HG02642 (cell line): ENCODE data around the gene HIBADH.

Experiments used
- ATAC-seq: cut with Tn5 transposase; IDR thresholded peaks from one replicate; pipeline ENCODE4 v1.9.1; 2021; ENCODE audit warnings: mild to moderate bottlenecking; ENCODE audit not compliant: unreplicated experiment, poor library complexity

Gene HIBADH

GRCh38 chr7:27555670-27556069, 107.0 kb downstream of the HIBADH start:
- no peak for ATAC-seq

GRCh38 chr7:27554826-27555225, 107.9 kb downstream of the HIBADH start:
- ATAC-seq, result no peak

- ATAC-seq, result no peak
Observed at GRCh38 chr7:27553273-27553672, 109.4 kb downstream of the HIBADH start.

- no peak for ATAC-seq
Observed at GRCh38 chr7:27551803-27552400, 110.8 kb downstream of the HIBADH start.

DNA sequence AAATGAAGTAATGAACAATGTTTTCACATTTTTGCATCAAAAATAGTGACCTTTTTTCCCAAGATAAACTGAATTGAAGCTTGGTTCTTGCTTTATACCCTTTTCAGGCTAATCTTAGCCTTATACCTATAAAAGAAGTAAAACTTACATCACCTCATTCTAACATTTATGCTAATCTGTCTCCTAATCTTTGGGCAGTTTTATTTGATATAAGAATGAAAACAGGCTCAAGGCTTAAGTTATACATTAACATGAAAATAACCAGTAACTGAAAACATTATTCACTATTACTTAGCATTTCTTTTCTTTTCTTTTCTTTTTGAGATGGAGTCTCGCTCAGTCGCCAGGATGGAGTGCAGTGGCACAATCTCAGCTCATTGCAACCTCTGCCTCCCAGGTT, 113.1 kb downstream of the HIBADH start:
- ATAC-seq, result no peak

GRCh38 chr7:27548304-27548703, 114.4 kb downstream of the HIBADH start:
- ATAC-seq, result no peak

DNA sequence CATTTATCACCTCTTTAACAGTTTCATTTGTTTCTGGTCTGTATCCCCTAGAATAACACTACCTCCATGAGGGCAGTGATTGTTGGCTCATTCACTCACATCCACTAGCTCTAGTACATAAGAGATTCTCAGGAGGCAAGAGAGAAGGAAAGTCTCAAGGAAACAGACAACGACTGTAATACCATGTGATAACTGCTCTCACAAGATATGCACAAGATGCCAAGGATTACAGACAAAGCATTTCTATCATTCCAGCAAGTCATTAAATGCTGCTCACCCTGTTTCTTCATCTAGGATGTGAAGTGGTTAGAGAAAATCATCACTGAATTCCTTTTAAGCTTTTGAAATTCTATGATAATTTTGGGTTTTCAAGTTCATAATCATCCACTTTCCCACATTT, 115.3 kb downstream of the HIBADH start:
- ATAC-seq, result no peak

- ATAC-seq, result no peak
Observed at GRCh38 chr7:27546610-27547009, 116.1 kb downstream of the HIBADH start.

DNA sequence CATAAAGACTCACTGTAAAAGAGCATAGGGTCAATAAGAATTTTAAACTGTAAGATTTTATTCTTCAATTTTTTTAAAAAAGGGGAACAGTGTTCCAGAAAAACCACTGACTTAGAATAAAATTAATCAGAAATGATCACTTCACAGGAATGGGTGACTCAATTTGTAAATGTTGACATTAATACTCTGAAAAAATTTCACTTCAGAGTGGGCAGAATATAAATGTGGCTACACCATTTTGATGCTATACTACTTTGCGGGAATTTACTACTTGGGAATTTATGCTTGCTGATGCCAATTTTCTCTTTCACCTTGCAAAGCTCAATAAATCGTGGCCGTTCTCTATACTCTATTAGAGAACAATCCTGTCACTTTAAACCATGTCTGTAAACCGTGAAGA, 126.9 kb downstream of the HIBADH start:
- no peak for ATAC-seq

DNA sequence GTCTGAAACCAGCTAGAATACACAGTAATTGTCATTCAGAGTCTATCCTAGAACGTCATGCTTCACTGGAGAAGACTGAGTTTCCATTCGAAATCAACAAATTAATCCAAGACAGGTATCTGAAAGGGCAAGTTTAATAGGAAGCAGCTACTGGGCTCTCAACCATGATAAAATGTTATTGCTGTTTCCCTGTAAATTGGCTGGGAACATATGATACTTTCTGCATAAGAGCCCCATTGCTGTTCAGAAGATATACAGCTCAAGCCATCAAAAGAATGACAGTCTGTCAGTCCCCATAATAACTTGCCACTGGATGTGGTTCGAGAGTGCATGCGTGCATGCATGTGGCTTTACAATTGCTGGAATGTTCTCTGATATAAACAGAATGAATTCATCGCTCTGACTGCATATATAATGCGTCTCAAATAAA, 129.0 kb downstream of the HIBADH start:
- no peak for ATAC-seq

DNA sequence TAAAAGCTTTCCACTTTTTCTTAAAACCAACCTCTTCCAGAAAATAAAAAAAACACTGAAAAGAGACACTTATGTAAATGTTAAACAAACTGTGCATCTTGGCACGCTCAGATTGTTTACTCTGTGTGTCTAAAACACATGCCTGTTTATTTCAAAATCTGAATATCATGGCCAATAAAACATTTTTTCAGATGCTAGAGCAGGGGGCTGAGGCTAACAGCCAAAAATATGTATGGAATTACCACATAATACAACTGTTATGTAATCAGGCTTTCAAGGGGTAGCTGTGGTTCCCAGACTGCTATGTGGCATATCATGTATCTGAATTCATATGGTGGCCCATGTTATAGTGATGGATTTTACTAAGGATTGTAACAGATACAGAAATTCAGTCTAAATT, 130.4 kb downstream of the HIBADH start:
- ATAC-seq, result no peak

GRCh38 chr7:27527348-27527714, 135.4 kb downstream of the HIBADH start:
- ATAC-seq, result no peak

DNA sequence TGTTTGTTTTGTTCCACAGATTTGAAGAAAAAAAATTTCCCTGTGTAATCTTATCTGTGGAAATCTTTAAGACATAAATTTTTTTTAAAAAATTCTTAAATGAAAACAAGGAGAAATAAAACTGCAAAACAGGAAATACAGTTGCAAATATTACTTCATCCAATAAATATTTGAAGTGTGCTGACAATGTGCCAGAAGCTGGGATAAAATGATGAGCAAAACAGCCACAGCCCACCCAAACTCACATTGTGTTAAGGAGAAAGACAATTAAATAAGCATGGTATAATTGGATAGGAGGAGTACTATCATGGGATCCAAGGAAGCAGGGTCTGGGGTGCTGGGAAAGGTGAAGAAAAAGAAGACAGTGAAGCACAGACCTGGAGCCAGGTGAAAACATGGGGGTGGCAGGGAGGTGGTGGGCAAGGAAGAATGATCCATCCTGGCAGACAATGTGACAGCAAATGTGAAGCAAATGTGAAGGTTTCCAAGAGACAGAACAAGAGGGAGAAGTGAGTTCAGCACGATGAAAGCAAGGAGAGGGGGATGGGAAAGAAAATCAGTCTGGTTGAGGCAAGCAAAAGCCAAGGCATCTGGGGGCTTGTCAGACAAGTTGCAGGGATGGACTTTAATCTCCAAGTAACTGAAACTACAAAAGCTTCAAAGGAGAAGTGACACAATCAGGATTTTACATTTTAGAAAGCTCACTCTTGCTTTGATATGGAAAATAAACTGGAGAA, 135.9 kb downstream of the HIBADH start:
- no peak for ATAC-seq

DNA sequence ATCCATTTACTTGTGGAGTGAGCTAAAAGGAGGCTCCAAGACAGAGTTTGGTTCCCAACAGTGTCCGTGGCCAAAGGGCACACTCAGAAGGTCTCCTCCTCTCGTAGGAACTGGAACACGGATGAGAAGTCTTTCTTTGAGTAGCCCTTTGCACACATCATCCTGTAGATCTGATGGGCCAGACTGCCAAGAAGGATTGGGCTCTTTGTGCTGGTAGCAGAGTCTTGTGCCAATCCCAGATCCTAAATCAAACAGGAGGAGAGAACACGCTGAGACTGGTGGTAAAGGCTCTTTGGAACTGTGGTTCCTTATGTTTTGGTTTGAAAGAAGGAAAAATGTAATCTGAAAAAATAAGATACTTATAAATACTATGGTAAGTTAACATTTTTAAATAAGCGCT, 136.6 kb downstream of the HIBADH start:
- no peak for ATAC-seq

- ATAC-seq, result no peak
Observed at GRCh38 chr7:27523321-27523720, 139.4 kb downstream of the HIBADH start.

DNA sequence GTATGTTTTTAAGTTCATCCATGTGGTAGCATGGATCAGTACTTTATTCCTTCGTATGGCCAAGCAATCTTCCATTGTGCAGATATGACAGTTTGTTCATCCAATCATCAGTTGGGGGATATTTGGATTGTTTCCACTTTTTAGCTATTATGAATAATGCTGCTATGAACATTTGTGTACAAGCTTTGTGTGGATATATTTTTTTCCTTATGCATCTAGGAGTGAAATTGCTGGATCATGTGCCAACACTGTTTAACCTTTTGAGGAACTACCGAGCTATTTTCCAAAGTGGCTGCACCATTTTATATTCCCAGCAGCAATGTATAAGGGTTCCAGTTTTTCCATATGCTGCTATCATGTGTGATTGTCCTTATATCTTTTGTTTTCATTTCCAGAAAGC, 140.1 kb downstream of the HIBADH start:
- ATAC-seq, result no peak

GRCh38 chr7:27520815-27521790, 141.6 kb downstream of the HIBADH start:
- no peak for ATAC-seq

GRCh38 chr7:27519793-27520469, 142.8 kb downstream of the HIBADH start:
- no peak for ATAC-seq

GRCh38 chr7:27518561-27519350, 143.9 kb downstream of the HIBADH start:
- ATAC-seq, result no peak

- ATAC-seq, result no peak
Observed at GRCh38 chr7:27516421-27516820, 146.3 kb downstream of the HIBADH start.
